ENCODE results near the gene PTGDS. TPM values are rescaled to one million over a fixed set of nuclear protein-coding genes. Genes with fewer than 3 reads are reported as not detected.

The PTGDS gene
- total and polyA plus RNA-seq, 2 donors (not counting 1 experiment from before 2014, with no cell fraction given) = 0.13 TPM; not detected in 1

DNA sequence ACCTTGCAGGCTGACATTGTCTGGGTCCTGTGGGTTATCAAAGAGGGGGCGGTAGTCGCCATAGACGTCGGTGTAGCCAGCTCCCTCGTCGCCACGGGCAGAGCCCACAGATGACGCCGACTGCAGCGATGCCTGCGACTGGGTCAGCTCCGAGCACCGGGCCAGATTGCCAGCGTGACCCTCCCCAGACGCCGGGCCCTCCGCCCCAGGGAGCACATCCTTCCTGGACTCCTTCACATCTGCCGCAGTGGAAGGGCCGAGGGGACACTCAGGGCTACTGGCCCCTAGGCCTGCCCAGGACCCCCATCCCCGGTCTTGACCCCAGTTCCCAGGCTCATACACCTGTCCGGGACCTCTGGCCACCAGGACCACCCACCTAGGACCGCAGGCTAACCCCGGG lies 36.9 kb downstream of the PTGDS start:
- no peaks in the 10 kb centered on the region for H3K79me2 ChIP-seq (ENCODE audit: control insufficient read depth, insufficient read depth, low read length)
- no peak overlapping the region for H3K27ac ChIP-seq (ENCODE audit: low read length in 2 of 2)
- intact Hi-C loops (cut with micrococcal nuclease) = no loop called here
- H3K9me3 ChIP-seq (ENCODE audit: control extremely low read depth in 1 of 3, control insufficient read depth in 2 of 3, insufficient read depth in 1 of 3, low read length in 2 of 3) = no peaks in the 10 kb centered on the region
- no peaks in the 10 kb centered on the region for H3K27me3 ChIP-seq (replicated peaks in 1 of 4; ENCODE audit: control extremely low read depth in 1 of 4, control insufficient read depth in 3 of 4, insufficient read depth in 4 of 4, low read length in 3 of 4)
- no peaks in the 10 kb centered on the region for H3K4me1 Mint-ChIP-seq
- H3K4me1 ChIP-seq (ENCODE audit: control insufficient read depth in 2 of 2, insufficient read depth in 2 of 2, low read length in 2 of 2) = no peaks in the 10 kb centered on the region
- WGBS (ENCODE audit: insufficient coverage) = 92% methylated on average over 23 of the region's 23 CpGs
- H3K27ac Mint-ChIP-seq = no peak overlapping the region
- no peak overlapping the region for H3K4me2 ChIP-seq (replicated peaks; ENCODE audit: low read depth, low read length, poor library complexity, severe bottlenecking)
- no peak overlapping the region for H3K9ac ChIP-seq (ENCODE audit: low read length)
- no peaks in the 10 kb centered on the region for H3K9me3 Mint-ChIP-seq (ENCODE audit: insufficient read depth)
- no peaks in the 10 kb centered on the region for H3K27me3 Mint-ChIP-seq
- H4K20me1 ChIP-seq (ENCODE audit: control insufficient read depth, insufficient read depth, low read length, poor library complexity, severe bottlenecking) = no peaks in the 10 kb centered on the region
- no peak overlapping the region for H2AFZ ChIP-seq (ENCODE audit: insufficient read depth, low read depth, low read length, poor library complexity, severe bottlenecking)
- no peak overlapping the region for H3K4me3 ChIP-seq (ENCODE audit: control extremely low read depth in 1 of 5, extremely low read depth in 1 of 5, insufficient read depth in 1 of 5, low read depth in 2 of 5, low read length in 4 of 5)
- H3K36me3 ChIP-seq (replicated peaks in 1 of 2; ENCODE audit: control extremely low read depth in 1 of 2, control insufficient read depth in 1 of 2, extremely low read depth in 1 of 2, insufficient read depth in 2 of 2, low read length in 1 of 2) = peaks cover 1 to 5% of the 10 kb centered on the region in 2 experiments
- ChIA-PET POLR2A (no interaction called here), CTCF (interaction anchor here (1.2 kb wide), 1 partner anchor 21 kb away, joined by 3 read pairs; no protein-coding TSS in a partner anchor)
- TF ChIP-seq, protein P1, sequence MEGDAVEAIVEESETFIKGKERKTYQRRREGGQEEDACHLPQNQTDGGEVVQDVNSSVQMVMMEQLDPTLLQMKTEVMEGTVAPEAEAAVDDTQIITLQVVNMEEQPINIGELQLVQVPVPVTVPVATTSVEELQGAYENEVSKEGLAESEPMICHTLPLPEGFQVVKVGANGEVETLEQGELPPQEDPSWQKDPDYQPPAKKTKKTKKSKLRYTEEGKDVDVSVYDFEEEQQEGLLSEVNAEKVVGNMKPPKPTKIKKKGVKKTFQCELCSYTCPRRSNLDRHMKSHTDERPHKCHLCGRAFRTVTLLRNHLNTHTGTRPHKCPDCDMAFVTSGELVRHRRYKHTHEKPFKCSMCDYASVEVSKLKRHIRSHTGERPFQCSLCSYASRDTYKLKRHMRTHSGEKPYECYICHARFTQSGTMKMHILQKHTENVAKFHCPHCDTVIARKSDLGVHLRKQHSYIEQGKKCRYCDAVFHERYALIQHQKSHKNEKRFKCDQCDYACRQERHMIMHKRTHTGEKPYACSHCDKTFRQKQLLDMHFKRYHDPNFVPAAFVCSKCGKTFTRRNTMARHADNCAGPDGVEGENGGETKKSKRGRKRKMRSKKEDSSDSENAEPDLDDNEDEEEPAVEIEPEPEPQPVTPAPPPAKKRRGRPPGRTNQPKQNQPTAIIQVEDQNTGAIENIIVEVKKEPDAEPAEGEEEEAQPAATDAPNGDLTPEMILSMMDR (IDR thresholded peaks at IDR 0.05) = no peak
- TF ChIP-seq EZH2 (IDR thresholded peaks at IDR 0.05; ENCODE audit: borderline replicate concordance, insufficient read depth, low read depth, low read length, poor library complexity, severe bottlenecking) = no peak
- no peak for DNase-seq
- ATAC-seq (ENCODE audit: low read depth) = no peak
- no peak overlapping the region for H3K4me3 Mint-ChIP-seq

DNA sequence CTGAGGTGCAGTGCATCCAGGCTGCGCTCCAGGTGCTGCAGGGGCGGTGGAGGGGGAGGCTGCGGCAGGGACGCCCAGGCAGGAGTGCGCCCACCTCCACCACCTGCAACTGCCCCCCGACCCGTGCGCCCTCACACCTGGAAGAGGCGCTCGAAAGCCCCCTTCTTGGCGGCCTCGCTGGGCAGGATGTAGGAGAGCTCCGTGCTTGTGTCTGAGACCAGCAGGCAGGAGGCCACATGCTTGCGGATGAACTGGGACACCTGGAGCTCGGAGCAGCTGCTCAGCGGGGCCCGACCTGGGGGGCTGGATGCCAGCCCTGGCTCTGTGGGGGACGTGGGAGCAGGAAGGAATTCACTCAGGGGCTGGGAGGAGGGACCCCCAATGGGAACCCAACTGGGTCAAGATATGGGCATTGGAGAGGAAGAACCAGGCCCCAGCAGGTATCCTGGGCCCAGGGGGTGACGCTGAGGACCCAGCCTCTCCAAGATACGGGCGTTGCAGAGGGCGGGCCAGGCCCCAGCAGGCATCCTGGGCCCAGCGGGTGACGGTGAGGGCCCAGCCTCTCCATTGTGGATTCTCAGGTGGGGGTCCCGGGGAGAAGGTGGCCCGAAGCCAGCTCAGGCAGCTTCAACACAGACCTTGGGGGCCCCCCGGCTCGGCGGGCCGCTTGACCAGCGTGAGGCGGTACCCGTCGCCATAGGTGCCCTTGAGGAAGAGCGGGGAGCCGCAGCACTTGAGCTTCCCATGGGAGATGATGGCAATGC lies 37.7 kb downstream of the PTGDS start:
- H3K27me3 ChIP-seq (replicated peaks in 1 of 4; ENCODE audit: control extremely low read depth in 1 of 4, control insufficient read depth in 3 of 4, insufficient read depth in 4 of 4, low read length in 3 of 4) = no peaks in the 10 kb centered on the region
- H3K4me2 ChIP-seq (replicated peaks; ENCODE audit: low read depth, low read length, poor library complexity, severe bottlenecking) = no peak overlapping the region
- TF ChIP-seq EZH2 (IDR thresholded peaks at IDR 0.05; ENCODE audit: borderline replicate concordance, insufficient read depth, low read depth, low read length, poor library complexity, severe bottlenecking) = no peak
- TF ChIP-seq, protein P1 (IDR thresholded peaks at IDR 0.05) = no peak
- Mint-ChIP-seq H3K4me1 (no peaks in the 10 kb centered on the region), H3K4me3 (no peak overlapping the region), H3K27ac (no peak overlapping the region), H3K27me3 (no peaks in the 10 kb centered on the region), H3K9me3 (ENCODE audit: insufficient read depth) (no peaks in the 10 kb centered on the region)
- 98% methylated on average over 31 of the region's 36 CpGs for WGBS (ENCODE audit: insufficient coverage)
- ChIA-PET CTCF (interaction anchor here (1.2 kb wide), 1 partner anchor 20 kb away, joined by 3 read pairs; no protein-coding TSS in a partner anchor), POLR2A (no interaction called here)
- ATAC-seq (ENCODE audit: low read depth) = no peak
- H3K9ac ChIP-seq (ENCODE audit: low read length) = no peak overlapping the region
- no peak overlapping the region for H2AFZ ChIP-seq (ENCODE audit: insufficient read depth, low read depth, low read length, poor library complexity, severe bottlenecking)
- peaks cover 1 to 5% of the 10 kb centered on the region in 2 experiments for H3K36me3 ChIP-seq (replicated peaks in 1 of 2; ENCODE audit: control extremely low read depth in 1 of 2, control insufficient read depth in 1 of 2, extremely low read depth in 1 of 2, insufficient read depth in 2 of 2, low read length in 1 of 2)
- no peak for DNase-seq
- no peak overlapping the region for H3K27ac ChIP-seq (ENCODE audit: low read length in 2 of 2)
- no peaks in the 10 kb centered on the region for H3K79me2 ChIP-seq (ENCODE audit: control insufficient read depth, insufficient read depth, low read length)
- intact Hi-C loops (cut with micrococcal nuclease) = no loop called here
- H3K4me3 ChIP-seq (ENCODE audit: control extremely low read depth in 1 of 5, extremely low read depth in 1 of 5, insufficient read depth in 1 of 5, low read depth in 2 of 5, low read length in 4 of 5) = no peak overlapping the region
- H3K4me1 ChIP-seq (ENCODE audit: control insufficient read depth in 2 of 2, insufficient read depth in 2 of 2, low read length in 2 of 2) = no peaks in the 10 kb centered on the region
- H3K9me3 ChIP-seq (ENCODE audit: control extremely low read depth in 1 of 3, control insufficient read depth in 2 of 3, insufficient read depth in 1 of 3, low read length in 2 of 3) = no peaks in the 10 kb centered on the region
- no peaks in the 10 kb centered on the region for H4K20me1 ChIP-seq (ENCODE audit: control insufficient read depth, insufficient read depth, low read length, poor library complexity, severe bottlenecking)

Measured in B cell (primary cell).